ENCODE data around the gene SPIRE1.

- no peak for TF ChIP-seq CTCF (IDR thresholded peaks at IDR 0.05)
- no peak for TF ChIP-seq POLR2A (IDR thresholded peaks at IDR 0.05)
- TF ChIP-seq POLR2AphosphoS5 (IDR thresholded peaks at IDR 0.05): no peak
These were observed 150.9 kb downstream of the SPIRE1 start for GRCh38 chr18:12507007-12507406.
